Measurements from ENCODE around the gene EED.

EED gene

DNA sequence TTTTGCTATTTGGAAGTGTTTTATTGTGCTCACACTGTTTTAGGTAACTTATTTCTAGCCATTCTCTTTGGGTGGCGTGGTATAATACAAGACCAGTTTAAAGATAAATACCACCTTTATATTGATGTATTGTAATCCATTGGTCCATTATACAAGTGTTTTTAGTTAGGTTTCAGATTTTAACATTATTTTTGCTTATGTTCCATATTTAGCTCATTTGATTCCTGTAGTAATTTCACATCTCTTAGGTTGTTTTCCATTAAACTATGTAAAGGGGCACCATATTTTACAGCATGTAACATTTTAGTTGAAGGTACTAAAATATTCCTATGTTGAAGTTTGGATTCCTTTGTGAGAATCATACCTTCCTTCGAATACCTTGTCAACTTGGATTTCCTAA lies 20.1 kb downstream of the EED start:
- DNase-seq (ENCODE audit: extremely low read depth, low read depth), result no peak
- TF ChIP-seq, protein P1, sequence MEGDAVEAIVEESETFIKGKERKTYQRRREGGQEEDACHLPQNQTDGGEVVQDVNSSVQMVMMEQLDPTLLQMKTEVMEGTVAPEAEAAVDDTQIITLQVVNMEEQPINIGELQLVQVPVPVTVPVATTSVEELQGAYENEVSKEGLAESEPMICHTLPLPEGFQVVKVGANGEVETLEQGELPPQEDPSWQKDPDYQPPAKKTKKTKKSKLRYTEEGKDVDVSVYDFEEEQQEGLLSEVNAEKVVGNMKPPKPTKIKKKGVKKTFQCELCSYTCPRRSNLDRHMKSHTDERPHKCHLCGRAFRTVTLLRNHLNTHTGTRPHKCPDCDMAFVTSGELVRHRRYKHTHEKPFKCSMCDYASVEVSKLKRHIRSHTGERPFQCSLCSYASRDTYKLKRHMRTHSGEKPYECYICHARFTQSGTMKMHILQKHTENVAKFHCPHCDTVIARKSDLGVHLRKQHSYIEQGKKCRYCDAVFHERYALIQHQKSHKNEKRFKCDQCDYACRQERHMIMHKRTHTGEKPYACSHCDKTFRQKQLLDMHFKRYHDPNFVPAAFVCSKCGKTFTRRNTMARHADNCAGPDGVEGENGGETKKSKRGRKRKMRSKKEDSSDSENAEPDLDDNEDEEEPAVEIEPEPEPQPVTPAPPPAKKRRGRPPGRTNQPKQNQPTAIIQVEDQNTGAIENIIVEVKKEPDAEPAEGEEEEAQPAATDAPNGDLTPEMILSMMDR (IDR thresholded peaks at IDR 0.05; ENCODE audit: low read depth, low read length), result no peak

DNA sequence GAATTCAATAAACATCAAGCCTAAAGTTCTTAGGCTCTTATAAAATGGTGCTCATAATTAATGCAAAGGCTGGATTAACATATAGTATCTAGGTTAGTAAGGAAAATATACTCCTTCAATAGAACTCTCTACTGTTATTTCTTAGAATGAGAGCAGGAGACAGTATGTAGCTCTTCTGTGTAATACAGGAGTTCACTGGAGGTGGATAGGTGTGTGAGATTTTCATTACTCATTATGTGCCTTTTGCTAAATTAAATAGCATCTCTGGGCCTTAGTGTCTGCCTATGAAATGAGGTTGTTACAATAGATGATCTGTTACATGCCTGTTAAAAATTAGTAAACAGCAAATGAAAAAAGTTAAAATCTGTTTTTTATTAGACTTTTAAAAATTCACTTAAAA lies 20.6 kb downstream of the EED start:
- TF ChIP-seq, protein P1 (IDR thresholded peaks at IDR 0.05; ENCODE audit: low read depth, low read length), result no peak

DNA sequence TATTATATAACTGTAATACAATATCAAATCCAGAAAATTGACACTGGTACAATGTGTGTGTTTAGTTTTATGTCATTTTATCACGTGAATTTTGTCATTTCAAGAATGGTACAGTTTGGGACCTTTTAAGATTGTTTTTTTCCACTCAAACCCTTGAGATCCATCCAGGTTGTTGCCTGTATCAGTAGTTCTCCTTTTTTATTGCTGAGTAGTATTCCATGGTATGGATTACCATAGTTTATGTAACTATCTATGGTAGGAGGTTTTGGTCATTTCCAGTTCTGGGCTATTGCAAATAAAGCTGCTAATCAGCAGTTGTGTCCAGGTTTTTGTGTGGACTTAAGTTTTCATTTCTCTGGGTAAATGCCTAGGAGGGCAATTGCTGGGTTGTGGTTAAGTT lies 25.1 kb downstream of the EED start:
- DNase-seq (ENCODE audit: extremely low read depth, low read depth), result no peak
- TF ChIP-seq, protein P1 (IDR thresholded peaks at IDR 0.05; ENCODE audit: low read depth, low read length), result no peak

More for the DNA sequence above, 20.6 kb downstream of the EED start:
- DNase-seq (ENCODE audit: extremely low read depth, low read depth), result no peak

DNA sequence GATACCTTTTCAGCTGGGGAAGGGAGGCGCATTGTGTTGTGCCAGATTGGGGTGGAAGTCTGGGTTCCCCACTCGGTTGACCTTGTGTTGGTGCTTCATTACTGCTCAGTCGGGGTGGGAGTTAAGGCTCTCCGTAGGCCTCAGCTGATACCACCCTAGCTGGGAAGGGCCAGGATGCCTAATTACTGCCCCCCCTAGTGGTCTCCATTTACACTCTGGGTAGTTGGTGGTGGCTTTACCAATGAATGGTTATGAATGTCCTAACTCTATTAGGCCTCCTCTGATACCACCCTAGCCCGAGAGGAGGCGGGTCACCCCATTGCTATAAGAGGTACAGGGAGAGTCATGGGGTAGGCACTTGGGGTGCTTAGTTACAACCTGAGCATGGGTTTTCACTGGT lies 29.9 kb downstream of the EED start:
- TF ChIP-seq, protein P1 (IDR thresholded peaks at IDR 0.05; ENCODE audit: low read depth, low read length), result no peak
- no peak for DNase-seq (ENCODE audit: extremely low read depth, low read depth)

DNA sequence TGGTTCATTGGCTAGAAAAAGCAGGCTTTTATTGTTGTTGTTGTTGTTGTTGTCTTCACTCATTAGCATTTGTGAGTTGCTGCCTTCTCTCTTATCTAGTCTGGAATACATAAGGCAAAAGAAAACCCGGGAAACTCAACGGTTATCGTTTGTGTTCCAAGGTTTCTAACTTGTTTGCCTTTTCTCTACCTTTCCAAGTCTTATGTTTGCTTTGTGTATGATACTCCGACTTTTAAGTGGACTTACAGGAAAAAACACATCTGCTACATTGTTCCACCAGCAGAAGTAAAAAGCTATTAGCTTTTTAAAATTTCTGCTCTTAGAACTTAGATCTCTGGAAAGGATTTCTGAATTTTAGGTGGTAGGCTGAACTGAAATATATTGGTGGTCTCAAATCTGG lies 30.4 kb downstream of the EED start:
- no peak for DNase-seq (ENCODE audit: extremely low read depth, low read depth)

DNA sequence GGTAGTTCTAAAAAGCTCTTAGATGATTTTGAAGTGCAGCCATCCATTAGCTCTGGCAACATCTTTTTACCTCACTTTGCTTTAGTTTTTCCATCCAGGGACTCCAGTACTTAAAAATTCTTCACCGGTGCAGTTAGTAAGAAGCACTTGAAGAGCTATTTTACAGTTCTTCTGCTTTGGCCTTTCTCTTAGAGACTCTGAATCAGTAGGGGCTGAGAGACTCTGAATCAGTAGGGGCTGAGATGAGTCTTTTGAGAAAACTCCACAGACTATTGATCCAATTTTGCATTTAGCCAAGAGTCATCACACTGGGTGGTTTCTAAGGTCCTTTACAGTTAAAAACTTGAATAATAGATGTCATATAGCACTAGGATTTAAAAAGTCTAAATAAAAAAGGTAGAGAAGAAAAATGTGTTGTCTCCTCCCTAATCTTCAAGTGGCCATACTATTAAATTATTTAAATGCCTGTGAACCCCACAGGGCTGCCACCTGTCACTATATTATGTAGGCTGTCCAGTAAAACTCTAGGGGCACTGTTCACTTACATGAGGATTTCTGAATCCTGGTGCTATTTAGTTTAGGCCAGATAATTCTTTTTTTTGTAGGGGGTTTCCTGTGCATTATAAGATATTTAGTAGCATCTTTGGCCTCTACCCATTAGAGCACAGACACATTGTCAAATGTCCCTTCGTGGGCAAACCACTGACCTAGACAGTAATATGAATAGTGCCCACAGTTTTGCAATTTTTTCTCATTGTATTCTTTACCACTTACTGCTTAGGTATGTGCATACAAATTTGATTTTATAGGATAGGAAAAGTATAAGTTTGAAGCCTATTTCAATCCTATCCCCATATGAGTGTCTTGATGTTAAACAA lies 31.2 kb downstream of the EED start:
- DNase-seq (ENCODE audit: extremely low read depth, low read depth), result no peak
- TF ChIP-seq, protein P1 (IDR thresholded peaks at IDR 0.05; ENCODE audit: low read depth, low read length), result no peak

More for the DNA sequence above, 30.4 kb downstream of the EED start:
- TF ChIP-seq, protein P1 (IDR thresholded peaks at IDR 0.05; ENCODE audit: low read depth, low read length), result no peak

DNA sequence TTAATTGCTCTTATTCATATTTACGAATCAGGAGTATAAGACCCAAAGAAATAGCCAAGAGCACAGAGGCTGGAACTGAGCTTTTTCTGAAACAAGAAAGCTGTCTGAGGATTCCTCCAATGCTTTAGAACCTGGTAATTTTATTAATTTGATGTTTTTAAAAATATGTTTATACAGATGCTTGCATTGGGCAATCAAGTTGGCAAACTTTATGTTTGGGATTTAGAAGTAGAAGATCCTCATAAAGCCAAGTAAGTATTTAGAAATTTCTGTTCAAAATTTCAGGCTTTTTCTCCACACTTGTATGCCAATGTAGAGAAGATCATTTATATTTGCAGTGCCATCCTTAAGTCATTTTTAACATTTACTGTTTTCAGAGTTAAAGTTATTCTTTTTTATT lies 33.2 kb downstream of the EED start:
- no peak for DNase-seq (ENCODE audit: extremely low read depth, low read depth)
- TF ChIP-seq, protein P1 (IDR thresholded peaks at IDR 0.05; ENCODE audit: low read depth, low read length), result no peak
